Measurements from ENCODE around the gene AMN1.
"Not testable (repeated sequence)": the region's sequence is repeated elsewhere in the genome, so short reads cannot be mapped to it uniquely, and the experiment has no call there.

Gene AMN1

GRCh38 chr12:31751085-31751484 is 22.3 kb upstream of the AMN1 start:
- H3K27ac ChIP-seq (ENCODE audit: low read depth, low read length): no peak overlapping the region
- H3K9me3 ChIP-seq (ENCODE audit: low read length): no peaks in the 10 kb centered on the region

GRCh38 chr12:31750747-31751039 is 21.9 kb upstream of the AMN1 start:
- Histone ChIP-seq H3K4me3 (ENCODE audit: low read depth in 1 of 2, low read length in 2 of 2) (no peak overlapping the region), H3K9me3 (ENCODE audit: low read length) (no peaks in the 10 kb centered on the region), H3K9ac (ENCODE audit: low read length) (no peak overlapping the region), H3K27ac (ENCODE audit: low read depth, low read length) (no peak overlapping the region), H3K36me3 (ENCODE audit: insufficient read depth, low read length) (no peaks in the 10 kb centered on the region), H3K27me3 (ENCODE audit: control insufficient read depth in 1 of 2, insufficient read depth in 2 of 2, low read length in 2 of 2) (no peaks in the 10 kb centered on the region), H3K4me1 (ENCODE audit: insufficient read depth, low read length) (no peaks in the 10 kb centered on the region)

More at GRCh38 chr12:31751085-31751484, 22.3 kb upstream of the AMN1 start:
- Histone ChIP-seq H3K27me3 (ENCODE audit: control insufficient read depth in 1 of 2, insufficient read depth in 2 of 2, low read length in 2 of 2) (no peaks in the 10 kb centered on the region), H3K9ac (ENCODE audit: low read length) (no peak overlapping the region), H3K4me3 (ENCODE audit: low read depth in 1 of 2, low read length in 2 of 2) (no peak overlapping the region), H3K36me3 (ENCODE audit: insufficient read depth, low read length) (no peaks in the 10 kb centered on the region), H3K4me1 (ENCODE audit: insufficient read depth, low read length) (no peaks in the 10 kb centered on the region)

- Histone ChIP-seq H3K27ac (ENCODE audit: low read depth, low read length) (no peak overlapping the region), H3K9me3 (ENCODE audit: low read length) (no peaks in the 10 kb centered on the region), H3K9ac (ENCODE audit: low read length) (no peak overlapping the region), H3K4me1 (ENCODE audit: insufficient read depth, low read length) (no peaks in the 10 kb centered on the region), H3K4me3 (ENCODE audit: low read depth in 1 of 2, low read length in 2 of 2) (no peak overlapping the region), H3K27me3 (ENCODE audit: control insufficient read depth in 1 of 2, insufficient read depth in 2 of 2, low read length in 2 of 2) (no peaks in the 10 kb centered on the region), H3K36me3 (ENCODE audit: insufficient read depth, low read length) (no peaks in the 10 kb centered on the region)
Measured at GRCh38 chr12:31749024-31749704, 20.3 kb upstream of the AMN1 start.

- no peak overlapping the region for H3K4me3 ChIP-seq (ENCODE audit: low read depth in 1 of 2, low read length in 2 of 2)
- no peaks in the 10 kb centered on the region for H3K4me1 ChIP-seq (ENCODE audit: insufficient read depth, low read length)
- H3K36me3 ChIP-seq (ENCODE audit: insufficient read depth, low read length): no peaks in the 10 kb centered on the region
- no peak overlapping the region for H3K27ac ChIP-seq (ENCODE audit: low read depth, low read length)
- H3K27me3 ChIP-seq (ENCODE audit: control insufficient read depth in 1 of 2, insufficient read depth in 2 of 2, low read length in 2 of 2): no peaks in the 10 kb centered on the region
- no peaks in the 10 kb centered on the region for H3K9me3 ChIP-seq (ENCODE audit: low read length)
- no peak overlapping the region for H3K9ac ChIP-seq (ENCODE audit: low read length)
Measured at GRCh38 chr12:31745242-31745641, 16.4 kb upstream of the AMN1 start.

- H3K27ac ChIP-seq (ENCODE audit: low read depth, low read length); H3K4me3 ChIP-seq (ENCODE audit: low read depth in 1 of 2, low read length in 2 of 2); H3K36me3 ChIP-seq (ENCODE audit: insufficient read depth, low read length); H3K9me3 ChIP-seq (ENCODE audit: low read length); H3K27me3 ChIP-seq (ENCODE audit: control insufficient read depth in 1 of 2, insufficient read depth in 2 of 2, low read length in 2 of 2); H3K9ac ChIP-seq (ENCODE audit: low read length); H3K4me1 ChIP-seq (ENCODE audit: insufficient read depth, low read length): not testable (repeated sequence)
Measured at GRCh38 chr12:31744363-31744762, 15.5 kb upstream of the AMN1 start.

- Histone ChIP-seq H3K27ac (ENCODE audit: low read depth, low read length) (no peak overlapping the region), H3K4me3 (ENCODE audit: low read depth in 1 of 2, low read length in 2 of 2) (no peak overlapping the region), H3K4me1 (ENCODE audit: insufficient read depth, low read length) (no peaks in the 10 kb centered on the region), H3K9me3 (ENCODE audit: low read length) (no peaks in the 10 kb centered on the region), H3K36me3 (ENCODE audit: insufficient read depth, low read length) (no peaks in the 10 kb centered on the region), H3K27me3 (ENCODE audit: control insufficient read depth in 1 of 2, insufficient read depth in 2 of 2, low read length in 2 of 2) (no peaks in the 10 kb centered on the region), H3K9ac (ENCODE audit: low read length) (no peak overlapping the region)
Measured at GRCh38 chr12:31742891-31743290, 14.1 kb upstream of the AMN1 start.

GRCh38 chr12:31740628-31741027 is 11.8 kb upstream of the AMN1 start:
- no peaks in the 10 kb centered on the region for H3K4me1 ChIP-seq (ENCODE audit: insufficient read depth, low read length)
- no peaks in the 10 kb centered on the region for H3K36me3 ChIP-seq (ENCODE audit: insufficient read depth, low read length)
- no peaks in the 10 kb centered on the region for H3K27me3 ChIP-seq (ENCODE audit: control insufficient read depth in 1 of 2, insufficient read depth in 2 of 2, low read length in 2 of 2)
- H3K9me3 ChIP-seq (ENCODE audit: low read length): no peaks in the 10 kb centered on the region
- H3K27ac ChIP-seq (ENCODE audit: low read depth, low read length): no peak overlapping the region
- H3K9ac ChIP-seq (ENCODE audit: low read length): no peak overlapping the region
- H3K4me3 ChIP-seq (ENCODE audit: low read depth in 1 of 2, low read length in 2 of 2): no peak overlapping the region

GRCh38 chr12:31737763-31738162 is 8.9 kb upstream of the AMN1 start:
- no peaks in the 10 kb centered on the region for H3K4me1 ChIP-seq (ENCODE audit: insufficient read depth, low read length)

GRCh38 chr12:31737345-31737744 is 8.5 kb upstream of the AMN1 start:
- no peaks in the 10 kb centered on the region for H3K4me1 ChIP-seq (ENCODE audit: insufficient read depth, low read length)
- no peak overlapping the region for H3K4me3 ChIP-seq (ENCODE audit: low read depth in 1 of 2, low read length in 2 of 2)
- no peak overlapping the region for H3K9ac ChIP-seq (ENCODE audit: low read length)
- H3K9me3 ChIP-seq (ENCODE audit: low read length): no peaks in the 10 kb centered on the region
- no peaks in the 10 kb centered on the region for H3K27me3 ChIP-seq (ENCODE audit: control insufficient read depth in 1 of 2, insufficient read depth in 2 of 2, low read length in 2 of 2)
- H3K27ac ChIP-seq (ENCODE audit: low read depth, low read length): no peak overlapping the region
- H3K36me3 ChIP-seq (ENCODE audit: insufficient read depth, low read length): no peaks in the 10 kb centered on the region

More at GRCh38 chr12:31737763-31738162, 8.9 kb upstream of the AMN1 start:
- Histone ChIP-seq H3K4me3 (ENCODE audit: low read depth in 1 of 2, low read length in 2 of 2) (no peak overlapping the region), H3K9ac (ENCODE audit: low read length) (no peak overlapping the region), H3K27me3 (ENCODE audit: control insufficient read depth in 1 of 2, insufficient read depth in 2 of 2, low read length in 2 of 2) (no peaks in the 10 kb centered on the region), H3K36me3 (ENCODE audit: insufficient read depth, low read length) (no peaks in the 10 kb centered on the region), H3K9me3 (ENCODE audit: low read length) (no peaks in the 10 kb centered on the region), H3K27ac (ENCODE audit: low read depth, low read length) (no peak overlapping the region)

- Histone ChIP-seq H3K9ac (ENCODE audit: low read length) (no peak overlapping the region), H3K27me3 (ENCODE audit: control insufficient read depth in 1 of 2, insufficient read depth in 2 of 2, low read length in 2 of 2) (no peaks in the 10 kb centered on the region), H3K4me3 (ENCODE audit: low read depth in 1 of 2, low read length in 2 of 2) (no peak overlapping the region), H3K4me1 (ENCODE audit: insufficient read depth, low read length) (no peaks in the 10 kb centered on the region), H3K9me3 (ENCODE audit: low read length) (no peaks in the 10 kb centered on the region), H3K27ac (ENCODE audit: low read depth, low read length) (no peak overlapping the region), H3K36me3 (ENCODE audit: insufficient read depth, low read length) (no peaks in the 10 kb centered on the region)
Measured at GRCh38 chr12:31736472-31736871, 7.7 kb upstream of the AMN1 start.

- not testable (repeated sequence) for H3K36me3 ChIP-seq (ENCODE audit: insufficient read depth, low read length); H3K4me1 ChIP-seq (ENCODE audit: insufficient read depth, low read length); H3K9ac ChIP-seq (ENCODE audit: low read length); H3K27ac ChIP-seq (ENCODE audit: low read depth, low read length); H3K4me3 ChIP-seq (ENCODE audit: low read depth in 1 of 2, low read length in 2 of 2); H3K9me3 ChIP-seq (ENCODE audit: low read length); H3K27me3 ChIP-seq (ENCODE audit: control insufficient read depth in 1 of 2, insufficient read depth in 2 of 2, low read length in 2 of 2)
Measured at GRCh38 chr12:31733549-31734432, 5.0 kb upstream of the AMN1 start.
